Measurements from ENCODE around the gene AFTPH.

The AFTPH gene

GRCh38 chr2:64634345-64635267 lies 110.5 kb downstream of the AFTPH start:
- Histone ChIP-seq H3K79me2 (ENCODE audit: insufficient read depth, low read length) (peaks cover 5% of the 10 kb centered on the region), H3K27ac (ENCODE audit: low read length) (no peak overlapping the region), H3K4me2 (ENCODE audit: insufficient read depth, low read length) (no peak overlapping the region), H3K4me3 (ENCODE audit: low read depth in 1 of 2, low read length in 2 of 2) (no peak overlapping the region), H2AFZ (ENCODE audit: low read depth, low read length) (no peak overlapping the region), H3K36me3 (ENCODE audit: insufficient read depth, low read length) (peaks cover 33% of the 10 kb centered on the region), H3K9ac (ENCODE audit: low read depth, low read length) (no peak overlapping the region), H4K20me1 (ENCODE audit: insufficient read depth, low read length) (peaks cover 29% of the 10 kb centered on the region), H3K4me1 (ENCODE audit: insufficient read depth, low read length) (no peaks in the 10 kb centered on the region), H3K27me3 (ENCODE audit: insufficient read depth, low read length, poor library complexity) (no peaks in the 10 kb centered on the region), H3K9me3 (ENCODE audit: insufficient read depth, low read length, severe bottlenecking) (no peaks in the 10 kb centered on the region)
- DNase-seq: no peak
- ATAC-seq (ENCODE audit: insufficient read depth, low read depth): no peak
- no peak for TF ChIP-seq CTCF (IDR thresholded peaks at IDR 0.05; ENCODE audit: borderline replicate concordance, extremely low read depth, low read length, poor library complexity, severe bottlenecking)
- TF ChIP-seq EZH2 (IDR thresholded peaks at IDR 0.05; ENCODE audit: borderline replicate concordance, low read depth, low read length, severe bottlenecking): no peak

GRCh38 chr2:64635976-64636911 lies 112.1 kb downstream of the AFTPH start:
- H3K79me2 ChIP-seq (ENCODE audit: insufficient read depth, low read length): peaks cover 19% of the 10 kb centered on the region
- ATAC-seq (ENCODE audit: insufficient read depth, low read depth) (0 out of 3 replicates have a peak, but pooled peaks have one; percentile 7), DNase-seq (no peak)
- H3K9me3 ChIP-seq (ENCODE audit: insufficient read depth, low read length, severe bottlenecking): no peaks in the 10 kb centered on the region
- H3K4me2 ChIP-seq (ENCODE audit: insufficient read depth, low read length): no peak overlapping the region
- H2AFZ ChIP-seq (ENCODE audit: low read depth, low read length): no peak overlapping the region
- H3K27ac ChIP-seq (ENCODE audit: low read length): no peak overlapping the region
- H3K4me1 ChIP-seq (ENCODE audit: insufficient read depth, low read length): no peaks in the 10 kb centered on the region
- no peaks in the 10 kb centered on the region for H3K27me3 ChIP-seq (ENCODE audit: insufficient read depth, low read length, poor library complexity)
- TF ChIP-seq EZH2 (IDR thresholded peaks at IDR 0.05; ENCODE audit: borderline replicate concordance, low read depth, low read length, severe bottlenecking) (no peak), CTCF (IDR thresholded peaks at IDR 0.05; ENCODE audit: borderline replicate concordance, extremely low read depth, low read length, poor library complexity, severe bottlenecking) (no peak)
- H3K36me3 ChIP-seq (ENCODE audit: insufficient read depth, low read length): peaks cover 33% of the 10 kb centered on the region
- H4K20me1 ChIP-seq (ENCODE audit: insufficient read depth, low read length): peaks cover 31% of the 10 kb centered on the region
- no peak overlapping the region for H3K4me3 ChIP-seq (ENCODE audit: low read depth in 1 of 2, low read length in 2 of 2)
- no peak overlapping the region for H3K9ac ChIP-seq (ENCODE audit: low read depth, low read length)

GRCh38 chr2:64637000-64637635 lies 113.0 kb downstream of the AFTPH start:
- Histone ChIP-seq H3K27ac (ENCODE audit: low read length) (no peak overlapping the region), H3K9me3 (ENCODE audit: insufficient read depth, low read length, severe bottlenecking) (no peaks in the 10 kb centered on the region), H3K36me3 (ENCODE audit: insufficient read depth, low read length) (peaks cover 33% of the 10 kb centered on the region), H3K79me2 (ENCODE audit: insufficient read depth, low read length) (peaks cover 26% of the 10 kb centered on the region), H3K9ac (ENCODE audit: low read depth, low read length) (no peak overlapping the region), H2AFZ (ENCODE audit: low read depth, low read length) (no peak overlapping the region), H3K4me3 (ENCODE audit: low read depth in 1 of 2, low read length in 2 of 2) (no peak overlapping the region), H3K4me1 (ENCODE audit: insufficient read depth, low read length) (no peaks in the 10 kb centered on the region), H4K20me1 (ENCODE audit: insufficient read depth, low read length) (peaks cover 33% of the 10 kb centered on the region), H3K4me2 (ENCODE audit: insufficient read depth, low read length) (no peak overlapping the region), H3K27me3 (ENCODE audit: insufficient read depth, low read length, poor library complexity) (no peaks in the 10 kb centered on the region)
- ATAC-seq (ENCODE audit: insufficient read depth, low read depth): no peak
- no peak for DNase-seq
- TF ChIP-seq EZH2 (IDR thresholded peaks at IDR 0.05; ENCODE audit: borderline replicate concordance, low read depth, low read length, severe bottlenecking) (no peak), CTCF (IDR thresholded peaks at IDR 0.05; ENCODE audit: borderline replicate concordance, extremely low read depth, low read length, poor library complexity, severe bottlenecking) (no peak)

Measured in DND-41 (cell line).